HCT116 (cell line): ENCODE results near the gene SNX25. TPM values are rescaled to one million over a fixed set of nuclear protein-coding genes. Genes with fewer than 3 reads are reported as not detected.
"Not testable (repeated sequence)": the region's sequence is repeated elsewhere in the genome, so short reads cannot be mapped to it uniquely, and the experiment has no call there.

Source experiments
- ATAC-seq: fragments of 200-7000 bp; cut with Tn5 transposase; 2 replicates; pipeline ENCODE4 v1.9.1; 2020; ENCODE audit warnings: mild to moderate bottlenecking, moderate library complexity
- BruUV-seq: library from RNA; stranded (reverse); fragments of 400-500 nt; replicated peaks from 2 replicates; lab custom pipeline; 2021; lab: Mats Ljungman, UMichigan
- CTCF ChIA-PET: fragments of 300-600 bp; sonication (Branson Sonifier 250); formaldehyde crosslinking; loops from one replicate; lab custom pipeline; 2021; ENCODE audit warnings: antibody characterized with exemption; lab: Charles Lee
- POLR2A ChIA-PET: fragments of 300-600, 350-600 bp; sonication (Branson Sonifier 250); formaldehyde crosslinking; loops from one replicate; lab custom pipeline; 2021; ENCODE audit warnings: antibody characterized with exemption; lab: Charles Lee
- RAD21 ChIA-PET, 2 experiments: fragments of 300-600 bp; sonication (Branson Sonifier 250); formaldehyde crosslinking; loops; one replicate each; lab custom pipeline; 2023; ENCODE audit warnings: low total read pairs in 2 of 2; ENCODE audit not compliant: uncharacterized antibody in 2 of 2, unreplicated experiment in 2 of 2, low non-redundant PET in 1 of 2; lab: Charles Lee
- DNase-seq: peaks from one replicate; pipeline ENCODE4 v3.0.0-alpha.2; 2010; ENCODE audit warnings: low read depth, low spot score
- H2AFZ ChIP-seq: fragments of 200-600 bp; shearing (Covaris generic), sonication (generic); 2 replicates; pipeline ENCODE4 v1.6.1; 2017; ENCODE audit warnings: low read depth, mixed run types, mixed read lengths, antibody characterized with exemption, low read length; ENCODE audit not compliant: poor library complexity, severe bottlenecking
- H3K27ac ChIP-seq: 2 replicates; pipeline ENCODE4 v1.5.1; 2012; ENCODE audit warnings: low read depth, low read length
- H3K27me3 ChIP-seq: fragments of 200-600 bp; sonication (generic); 2 replicates; pipeline ENCODE4 v1.6.1; 2016; ENCODE audit warnings: mixed run types, low read length, mixed read lengths; ENCODE audit not compliant: insufficient read depth
- H3K36me3 ChIP-seq, 2 experiments: fragments of 200-500 bp in 1 of 2; fragments of 200-600 bp in 1 of 2; sonication (Bioruptor generic) in 1 of 2; sonication (generic) in 1 of 2; 2 replicates each; pipeline versions ENCODE4 v1.5.1 to v1.6.1; 2014 to 2016; ENCODE audit warnings: low read length in 2 of 2, inconsistent platforms in 1 of 2, mixed read lengths in 1 of 2, mixed run types in 1 of 2; ENCODE audit not compliant: insufficient read depth in 2 of 2, control insufficient read depth in 1 of 2
- H3K4me1 ChIP-seq, 2 experiments: fragments of 200-600 bp in 1 of 2; sonication (generic) in 1 of 2; 2 replicates each; pipeline versions ENCODE4 v1.5.1 to v1.6.1; 2012 to 2017; ENCODE audit warnings: low read length in 2 of 2, inconsistent platforms in 1 of 2, mild to moderate bottlenecking in 1 of 2, mixed read lengths in 1 of 2, mixed run types in 1 of 2, moderate library complexity in 1 of 2; ENCODE audit not compliant: insufficient read depth in 2 of 2, control insufficient read depth in 1 of 2
- H3K4me2 ChIP-seq: fragments of 200-600 bp; sonication (generic); 2 replicates; pipeline ENCODE4 v1.6.1; 2017; ENCODE audit warnings: mixed run types, low read length, mixed read lengths
- H3K4me3 ChIP-seq, 2 experiments: fragments of 200-600 bp in 1 of 2; sonication (generic) in 1 of 2; replicated peaks in 1 of 2; 2 replicates each; pipeline ENCODE4 v1.5.1; 2011 to 2016; ENCODE audit warnings: low read length in 2 of 2, control low read depth in 1 of 2, low read depth in 1 of 2, mild to moderate bottlenecking in 1 of 2, mixed read lengths in 1 of 2, mixed run types in 1 of 2
- H3K79me2 ChIP-seq: fragments of 200-600 bp; sonication (generic); 2 replicates; pipeline ENCODE4 v1.6.1; 2017; ENCODE audit warnings: mild to moderate bottlenecking, mixed run types, low read length, moderate library complexity, mixed read lengths; ENCODE audit not compliant: insufficient read depth
- H3K9ac ChIP-seq: fragments of 200-600 bp; sonication (generic); 2 replicates; pipeline ENCODE4 v1.6.1; 2016; ENCODE audit warnings: low read length, mixed read lengths
- H3K9me2 ChIP-seq: fragments of 200-600 bp; sonication (generic), shearing (Covaris generic); 2 replicates; pipeline ENCODE4 v1.6.1; 2017; ENCODE audit warnings: mixed run types, mild to moderate bottlenecking, moderate library complexity; ENCODE audit not compliant: insufficient read depth
- H3K9me3 ChIP-seq, 2 experiments: fragments of 200-500 bp in 1 of 2; fragments of 200-600 bp in 1 of 2; sonication (Bioruptor generic) in 1 of 2; sonication (generic) in 1 of 2; 2 replicates each; pipeline ENCODE4 v1.6.1; 2014 to 2017; ENCODE audit warnings: low read length in 2 of 2, mixed read lengths in 2 of 2, inconsistent platforms in 1 of 2, low read depth in 1 of 2, mild to moderate bottlenecking in 1 of 2, mixed run types in 1 of 2, moderate library complexity in 1 of 2; ENCODE audit not compliant: control insufficient read depth in 1 of 2, insufficient read depth in 1 of 2
- H4K20me1 ChIP-seq: fragments of 200-600 bp; sonication (generic), shearing (Covaris generic); 2 replicates; pipeline ENCODE4 v1.6.1; 2017; ENCODE audit warnings: mixed run types, mild to moderate bottlenecking, moderate library complexity; ENCODE audit not compliant: insufficient read depth
- CBX3 ChIP-seq: IDR thresholded peaks from 2 replicates; pipeline ENCODE4 v1.6.1; 2012; ENCODE audit warnings: low read depth
- SRF ChIP-seq: IDR thresholded peaks from 2 replicates; pipeline ENCODE4 v1.6.1; 2012; ENCODE audit warnings: low read depth
- ZFX ChIP-seq: fragments of 450-650 bp; IDR thresholded peaks from 2 replicates; pipeline ENCODE4 v1.6.1; 2017
- intact Hi-C: fragments of 100-400 bp; cut with micrococcal nuclease; formaldehyde crosslinking; loops from 2 replicates; pipeline ENCODE4 v1.10.0; 2022
- total RNA-seq: library from RNA; stranded (reverse); gene quantifications from one replicate; pipeline ENCODE4 v1.2.1, GENCODE V29; 2021; ENCODE audit not compliant: unreplicated experiment

SNX25 gene
- total RNA-seq, 1 experiment from 2014 or later: 20.9 TPM

DNA sequence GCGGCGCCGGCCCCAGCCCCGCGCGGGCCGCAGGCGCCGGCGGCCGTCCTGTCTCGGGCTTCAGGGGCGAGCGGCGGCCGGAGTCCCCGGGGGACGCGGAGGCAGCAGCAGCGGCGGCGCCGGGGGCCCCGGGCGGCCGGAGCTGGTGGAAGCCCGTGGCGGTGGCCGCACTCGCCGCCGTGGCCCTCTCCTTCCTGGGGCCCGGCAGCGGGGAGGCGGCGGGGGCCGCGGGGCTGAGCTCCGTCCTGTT lies 379 bp downstream of the SNX25 start:
- CTCF ChIA-PET, intact Hi-C loops, H3K27me3 ChIP-seq, H2AFZ ChIP-seq, H3K9me2 ChIP-seq: not testable (repeated sequence)
- peak; percentile 41 for ATAC-seq
- peak overlapping the region; percentile 76 for H3K27ac ChIP-seq
- TF ChIP-seq ZFX: peak; percentile 85
- TF ChIP-seq, all 23 proteins: peak for 1; not testable (repeated sequence) for 22
- RAD21 ChIA-PET, DNase-seq, POLR2A ChIA-PET, H4K20me1 ChIP-seq, H3K9me3 ChIP-seq, H3K36me3 ChIP-seq, BruUV-seq: not testable (repeated sequence)
- H3K4me2 ChIP-seq: peak overlapping the region; percentile 92
- H3K79me2 ChIP-seq: peaks cover 44% of the 10 kb centered on the region
- H3K4me3 ChIP-seq: peak overlapping the region; percentile 61 to 80
- peaks cover 24 to 28% of the 10 kb centered on the region in 2 experiments for H3K4me1 ChIP-seq
- H3K9ac ChIP-seq: peak overlapping the region; percentile 68

DNA sequence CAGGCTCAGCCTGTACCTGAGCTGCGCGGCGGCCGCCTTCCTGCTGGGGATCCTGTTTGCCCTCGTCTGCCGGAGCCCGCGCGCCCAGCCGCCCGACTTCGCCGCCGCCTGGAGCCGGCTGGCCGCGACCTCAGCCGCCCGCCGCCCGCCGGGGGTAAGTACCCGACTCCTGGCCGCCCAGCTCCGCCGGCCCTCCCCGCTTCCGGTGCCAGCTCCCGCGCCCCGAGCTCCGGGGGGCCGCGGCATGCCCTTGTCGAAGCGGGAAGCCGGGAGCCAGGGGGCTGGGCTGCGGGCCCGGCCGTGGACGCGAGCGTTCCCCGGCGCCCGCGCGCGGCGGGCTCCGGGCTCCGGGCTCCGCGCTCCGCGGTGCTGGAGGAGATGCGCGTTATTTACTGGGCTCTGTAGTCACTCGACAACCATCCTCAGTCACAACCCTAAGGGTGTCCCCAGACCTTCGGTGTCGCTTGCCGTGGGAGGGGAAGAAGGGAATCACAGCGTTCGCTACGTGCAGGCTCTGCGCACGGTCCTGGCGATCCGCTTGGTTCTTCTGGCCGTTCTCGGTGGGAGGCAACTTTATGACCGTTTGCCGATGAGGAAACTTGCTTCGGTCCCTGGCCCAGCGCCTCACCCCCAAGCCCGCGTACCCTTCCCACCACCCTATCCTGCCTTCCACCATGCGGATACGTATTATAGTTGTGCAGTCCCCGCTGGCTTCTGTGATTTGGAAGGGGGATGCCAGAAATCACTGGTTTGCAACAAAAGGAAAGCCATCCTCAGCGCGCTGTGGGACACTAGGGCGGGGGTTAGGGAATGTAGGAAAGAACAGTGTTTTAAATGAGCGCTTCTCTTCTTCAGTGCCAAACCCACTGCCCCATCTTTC lies 944 bp downstream of the SNX25 start:
- H3K36me3 ChIP-seq: no peaks in the 10 kb centered on the region
- ATAC-seq: peak; percentile 39
- peaks cover 18 to 26% of the 10 kb centered on the region in 2 experiments; a peak in 3 of 4 replicates for H3K4me1 ChIP-seq
- BruUV-seq: no TSS peak
- H3K4me3 ChIP-seq: peak overlapping the region; percentile 61 to 80
- H3K9ac ChIP-seq: peak overlapping the region; percentile 68
- intact Hi-C loops: no loop called here
- H3K9me2 ChIP-seq: no peaks in the 10 kb centered on the region
- no peaks in the 10 kb centered on the region for H3K27me3 ChIP-seq
- no peaks in the 10 kb centered on the region for H4K20me1 ChIP-seq
- peak overlapping the region; percentile 81 for H3K4me2 ChIP-seq
- ChIA-PET CTCF (no interaction called here), RAD21 (no interaction called here), POLR2A (no interaction called here)
- peaks cover 47% of the 10 kb centered on the region for H3K79me2 ChIP-seq
- H3K9me3 ChIP-seq: no peaks in the 10 kb centered on the region
- peak overlapping the region; percentile 76 for H3K27ac ChIP-seq
- TF ChIP-seq CBX3 (no peak), ZFX (peak; percentile 77), SRF (no peak)
- TF ChIP-seq, all 23 proteins: peak for 1
- DNase-seq: no peak
- H2AFZ ChIP-seq: no peak overlapping the region
